Hepatocyte (in vitro differentiated cells): ENCODE data around the gene LDLRAP1. TPM values are rescaled to one million over a fixed set of nuclear protein-coding genes. Genes with fewer than 3 reads are reported as not detected.

Source experiments
- DNase-seq: peaks from one replicate; pipeline ENCODE4 v3.0.0-alpha.2; 2016; ENCODE audit warnings: low spot score
- H2AFZ ChIP-seq: fragments of 200-600 bp; sonication (generic); 2 replicates; pipeline ENCODE4 v1.6.0; 2016; ENCODE audit warnings: antibody characterized with exemption, mild to moderate bottlenecking
- H3K27ac ChIP-seq: fragments of 200-600 bp; sonication (generic); 2 replicates; pipeline ENCODE4 v1.5.1; 2016; ENCODE audit warnings: mild to moderate bottlenecking
- H3K27me3 ChIP-seq: fragments of 200-600 bp; sonication (generic); 2 replicates; pipeline ENCODE4 v1.6.1; 2016
- H3K36me3 ChIP-seq: fragments of 200-600 bp; sonication (generic); replicated peaks from 2 replicates; pipeline ENCODE4 v1.5.1; 2016; ENCODE audit warnings: low read depth; ENCODE audit not compliant: insufficient read depth
- H3K4me1 ChIP-seq: fragments of 200-600 bp; sonication (generic); 2 replicates; pipeline ENCODE4 v1.5.1; 2016; ENCODE audit warnings: mild to moderate bottlenecking, moderate library complexity; ENCODE audit not compliant: insufficient read depth
- H3K4me2 ChIP-seq: fragments of 200-600 bp; sonication (generic); 2 replicates; pipeline ENCODE4 v1.6.0; 2016
- H3K4me3 ChIP-seq: fragments of 200-600 bp; sonication (generic); 2 replicates; pipeline ENCODE4 v1.5.1; 2016; ENCODE audit warnings: mild to moderate bottlenecking
- H3K79me2 ChIP-seq: fragments of 200-600 bp; sonication (generic); 2 replicates; pipeline ENCODE4 v1.6.0; 2017; ENCODE audit warnings: mild to moderate bottlenecking
- H3K9me2 ChIP-seq: fragments of 200-600 bp; sonication (generic); replicated peaks from 2 replicates; pipeline ENCODE4 v1.6.0; 2017; ENCODE audit warnings: mild to moderate bottlenecking; ENCODE audit not compliant: insufficient read depth
- H3K9me3 ChIP-seq: fragments of 200-600 bp; sonication (generic); 2 replicates; pipeline ENCODE4 v1.5.1; 2016; ENCODE audit warnings: low read depth, mild to moderate bottlenecking
- H4K20me1 ChIP-seq: fragments of 200-600 bp; sonication (generic); 2 replicates; pipeline ENCODE4 v1.6.0; 2016; ENCODE audit warnings: mild to moderate bottlenecking; ENCODE audit not compliant: insufficient read depth, poor library complexity, severe bottlenecking
- EZH2 ChIP-seq: fragments of 200-600 bp; sonication (generic); IDR thresholded peaks from 2 replicates; pipeline ENCODE4 v1.6.1; 2016; ENCODE audit warnings: antibody characterized with exemption, mild to moderate bottlenecking, borderline replicate concordance
- EZH2phosphoT487 ChIP-seq: fragments of 200-600 bp; sonication (generic); IDR thresholded peaks from one replicate; pipeline ENCODE4 v1.6.1; 2018; ENCODE audit warnings: antibody characterized with exemption, mild to moderate bottlenecking, low read depth, moderate library complexity; ENCODE audit not compliant: unreplicated experiment, severe bottlenecking
- whole genome bisulfite sequencing: methylation state at CpG from one replicate; pipeline ENCODE4 v1.1.6; 2016; ENCODE audit warnings: low lambda C conversion rate; ENCODE audit errors: missing lambda C conversion rate; 5-methylcytosine and 5-hydroxymethylcytosine counted together
- polyA plus RNA-seq: library from polyadenylated mRNA; unstranded; fragments of >200 nt; fragmentation: Nextera tagmentation; extraction: Ambion mirVana; gene quantifications from 2 replicates; pipeline ENCODE4 v1.2.1, GENCODE V29; 2016
- total RNA-seq: library from RNA; depleted of rRNA; stranded (reverse); fragments of >200 nt; gene quantifications from 2 replicates; pipeline ENCODE4 v1.2.3, GENCODE V29; 2014
- TF ChIP-seq, protein P1 (sequence below): fragments of 200-600 bp; sonication (generic); IDR thresholded peaks from 2 replicates; pipeline ENCODE4 v1.5.1; 2016; ENCODE audit warnings: antibody characterized with exemption, mild to moderate bottlenecking; ENCODE audit not compliant: poor library complexity

The LDLRAP1 gene
- total and polyA plus RNA-seq, 2 experiments from 2014 or later: 17.3 to 27.5 TPM

DNA sequence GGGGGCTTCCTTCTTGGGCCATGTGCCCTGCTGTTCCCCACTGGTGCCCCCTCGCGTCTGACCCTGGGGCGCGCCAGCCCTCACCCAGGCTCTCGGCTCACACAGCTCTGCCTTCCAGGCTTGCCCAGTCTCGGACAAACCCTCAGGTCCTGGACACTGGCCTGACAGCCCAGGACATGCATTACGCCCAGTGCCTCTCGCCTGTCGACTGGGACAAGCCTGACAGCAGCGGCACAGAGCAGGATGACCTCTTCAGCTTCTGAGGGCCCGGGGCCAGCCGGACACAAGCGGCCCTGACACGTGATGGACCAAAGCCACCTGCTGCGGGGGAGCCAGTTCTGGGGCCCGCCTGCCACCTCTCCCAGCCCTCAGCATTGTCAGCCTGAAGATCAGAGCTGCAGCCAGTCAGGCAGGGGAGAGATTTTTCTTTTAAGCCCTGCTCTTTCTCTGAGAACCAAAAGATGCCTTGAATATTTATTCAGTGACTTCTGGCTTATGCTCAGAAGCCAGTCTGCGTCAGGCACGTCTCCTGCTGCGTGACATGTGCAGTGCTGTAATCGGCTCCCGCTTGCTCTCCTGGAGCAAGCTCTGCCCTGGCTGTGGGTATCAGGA lies 23.4 kb downstream of the LDLRAP1 start:
- Histone ChIP-seq H3K9me3 (no peaks in the 10 kb centered on the region), H2AFZ (no peak overlapping the region), H3K79me2 (no peaks in the 10 kb centered on the region), H4K20me1 (no peaks in the 10 kb centered on the region), H3K27ac (peak overlapping the region; percentile 95), H3K27me3 (no peaks in the 10 kb centered on the region), H3K36me3 (no peaks in the 10 kb centered on the region), H3K4me3 (no peak overlapping the region), H3K4me2 (no peak overlapping the region), H3K4me1 (peaks cover 38% of the 10 kb centered on the region), H3K9me2 (no peaks in the 10 kb centered on the region)
- DNase-seq: peak; percentile 55
- TF ChIP-seq, protein P1, sequence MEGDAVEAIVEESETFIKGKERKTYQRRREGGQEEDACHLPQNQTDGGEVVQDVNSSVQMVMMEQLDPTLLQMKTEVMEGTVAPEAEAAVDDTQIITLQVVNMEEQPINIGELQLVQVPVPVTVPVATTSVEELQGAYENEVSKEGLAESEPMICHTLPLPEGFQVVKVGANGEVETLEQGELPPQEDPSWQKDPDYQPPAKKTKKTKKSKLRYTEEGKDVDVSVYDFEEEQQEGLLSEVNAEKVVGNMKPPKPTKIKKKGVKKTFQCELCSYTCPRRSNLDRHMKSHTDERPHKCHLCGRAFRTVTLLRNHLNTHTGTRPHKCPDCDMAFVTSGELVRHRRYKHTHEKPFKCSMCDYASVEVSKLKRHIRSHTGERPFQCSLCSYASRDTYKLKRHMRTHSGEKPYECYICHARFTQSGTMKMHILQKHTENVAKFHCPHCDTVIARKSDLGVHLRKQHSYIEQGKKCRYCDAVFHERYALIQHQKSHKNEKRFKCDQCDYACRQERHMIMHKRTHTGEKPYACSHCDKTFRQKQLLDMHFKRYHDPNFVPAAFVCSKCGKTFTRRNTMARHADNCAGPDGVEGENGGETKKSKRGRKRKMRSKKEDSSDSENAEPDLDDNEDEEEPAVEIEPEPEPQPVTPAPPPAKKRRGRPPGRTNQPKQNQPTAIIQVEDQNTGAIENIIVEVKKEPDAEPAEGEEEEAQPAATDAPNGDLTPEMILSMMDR: no peak
- no peak for TF ChIP-seq EZH2phosphoT487
- TF ChIP-seq EZH2: no peak
- 72% methylated on average over 21 of the region's 21 CpGs for WGBS

DNA sequence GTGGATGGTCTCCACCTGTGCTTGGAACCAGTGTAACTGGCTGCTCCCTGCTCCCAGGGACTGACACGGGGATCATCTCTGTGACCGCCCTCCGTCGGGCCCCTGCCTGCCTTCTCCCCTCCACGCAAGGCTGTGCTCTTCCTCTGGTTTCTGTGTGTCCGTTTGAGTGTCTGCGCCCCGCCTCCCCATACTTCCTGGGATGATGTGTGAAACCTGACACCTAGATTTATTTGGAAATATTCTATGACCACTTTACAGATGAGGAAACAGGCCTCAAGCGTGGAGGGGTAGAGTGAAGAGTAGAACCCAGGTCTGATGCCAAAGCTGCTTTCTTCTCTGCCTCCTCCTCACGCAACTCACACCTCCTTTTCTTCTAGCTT lies 24.3 kb downstream of the LDLRAP1 start:
- Histone ChIP-seq H2AFZ (no peak overlapping the region), H4K20me1 (no peaks in the 10 kb centered on the region), H3K4me3 (no peak overlapping the region), H3K9me3 (no peaks in the 10 kb centered on the region), H3K27me3 (no peaks in the 10 kb centered on the region), H3K27ac (peak overlapping the region; percentile 95), H3K4me1 (peaks cover 38% of the 10 kb centered on the region), H3K79me2 (no peaks in the 10 kb centered on the region), H3K9me2 (no peaks in the 10 kb centered on the region), H3K4me2 (peak overlapping the region; percentile 36), H3K36me3 (no peaks in the 10 kb centered on the region)
- no peak for TF ChIP-seq EZH2phosphoT487
- TF ChIP-seq, protein P1: no peak
- no peak for TF ChIP-seq EZH2
- no peak for DNase-seq
- WGBS: 86% methylated on average over 10 of the region's 10 CpGs

DNA sequence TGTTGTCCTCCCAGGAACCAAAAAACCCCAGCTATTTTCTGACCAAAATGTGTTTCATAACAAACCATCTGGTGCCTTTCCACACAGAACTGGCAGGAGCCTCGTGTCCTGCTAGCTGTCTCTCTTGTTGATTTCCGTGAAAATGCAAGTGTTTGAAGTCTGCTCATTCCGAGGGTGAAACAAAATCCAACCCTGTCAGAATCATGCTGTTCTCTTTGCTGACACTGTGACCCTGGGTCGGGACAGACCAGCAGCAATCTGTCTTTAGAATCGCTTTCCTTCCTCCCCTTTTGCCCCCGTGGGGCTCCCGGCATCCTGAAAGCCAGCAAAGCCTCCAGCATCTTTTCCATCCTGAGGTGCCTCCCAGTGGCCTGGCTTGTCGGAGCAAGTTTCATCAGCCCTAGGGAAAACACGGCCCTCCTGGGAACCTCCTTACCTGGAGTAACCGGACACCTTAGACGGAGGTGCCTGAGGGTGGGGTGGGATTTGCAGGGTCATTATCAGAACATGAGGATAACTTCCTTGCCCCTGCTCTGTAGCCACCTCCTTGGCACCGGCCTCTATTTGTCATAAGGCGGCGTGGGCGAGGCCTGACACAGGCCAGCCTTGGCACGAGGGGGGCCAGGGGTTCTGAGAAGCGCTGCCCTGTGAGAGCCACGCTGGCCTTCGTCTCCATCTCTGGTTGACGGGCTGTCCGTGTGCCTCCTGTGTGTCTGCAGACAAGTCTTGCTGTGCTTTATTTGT lies 24.9 kb downstream of the LDLRAP1 start:
- TF ChIP-seq, protein P1: peak; percentile 34
- TF ChIP-seq EZH2phosphoT487: no peak
- no peaks in the 10 kb centered on the region for H3K9me2 ChIP-seq
- peak overlapping the region; percentile 37 for H2AFZ ChIP-seq
- H3K27me3 ChIP-seq: no peaks in the 10 kb centered on the region
- H4K20me1 ChIP-seq: no peaks in the 10 kb centered on the region
- peak; percentile 64 for DNase-seq
- H3K4me2 ChIP-seq: peak overlapping the region; percentile 36
- H3K36me3 ChIP-seq: no peaks in the 10 kb centered on the region
- H3K4me1 ChIP-seq: peaks cover 42% of the 10 kb centered on the region
- no peaks in the 10 kb centered on the region for H3K79me2 ChIP-seq
- H3K27ac ChIP-seq: peak overlapping the region; percentile 95
- no peak overlapping the region for H3K4me3 ChIP-seq
- 43% methylated on average over 21 of the region's 21 CpGs for WGBS
- no peaks in the 10 kb centered on the region for H3K9me3 ChIP-seq
